ENCODE data around the gene LBR. TPM values are rescaled to one million over a fixed set of nuclear protein-coding genes. Genes with fewer than 3 reads are reported as not detected.

Gene LBR
- total RNA-seq, 1 donor from 2014 or later = 8.9 TPM

DNA sequence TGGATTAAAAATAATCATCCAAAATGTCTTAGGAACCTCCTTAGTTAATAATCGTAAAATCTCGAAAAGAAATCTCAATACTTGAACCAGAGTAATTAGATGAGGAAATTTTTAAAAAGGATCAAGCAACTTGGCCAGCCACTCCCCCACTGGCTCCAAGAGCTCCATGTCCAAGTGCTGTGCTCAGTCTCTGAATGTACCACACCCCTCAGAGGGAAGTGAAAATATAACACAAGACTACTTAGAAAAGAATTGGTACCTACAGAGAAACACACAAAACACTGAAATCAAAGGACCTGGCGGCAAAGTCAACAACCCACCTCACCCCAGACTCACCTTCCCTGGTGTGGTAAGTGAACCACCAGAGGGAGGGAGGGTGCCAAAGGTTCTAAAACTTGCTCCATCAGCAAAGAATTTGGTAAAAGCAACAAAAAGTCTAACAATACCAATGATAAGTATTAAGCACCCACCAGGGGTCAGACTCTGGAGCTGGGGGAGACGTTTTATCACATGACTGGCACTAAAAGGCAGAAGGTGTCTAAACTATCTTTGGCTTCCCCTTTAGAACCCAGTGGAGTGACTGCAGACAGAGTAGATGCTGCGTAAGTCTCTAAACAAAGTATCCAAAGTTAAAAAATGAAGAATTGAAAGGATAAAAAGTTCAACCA, 14.0 kb downstream of the LBR start:
- no peaks in the 10 kb centered on the region for H3K4me1 ChIP-seq
- TF ChIP-seq, protein P1, sequence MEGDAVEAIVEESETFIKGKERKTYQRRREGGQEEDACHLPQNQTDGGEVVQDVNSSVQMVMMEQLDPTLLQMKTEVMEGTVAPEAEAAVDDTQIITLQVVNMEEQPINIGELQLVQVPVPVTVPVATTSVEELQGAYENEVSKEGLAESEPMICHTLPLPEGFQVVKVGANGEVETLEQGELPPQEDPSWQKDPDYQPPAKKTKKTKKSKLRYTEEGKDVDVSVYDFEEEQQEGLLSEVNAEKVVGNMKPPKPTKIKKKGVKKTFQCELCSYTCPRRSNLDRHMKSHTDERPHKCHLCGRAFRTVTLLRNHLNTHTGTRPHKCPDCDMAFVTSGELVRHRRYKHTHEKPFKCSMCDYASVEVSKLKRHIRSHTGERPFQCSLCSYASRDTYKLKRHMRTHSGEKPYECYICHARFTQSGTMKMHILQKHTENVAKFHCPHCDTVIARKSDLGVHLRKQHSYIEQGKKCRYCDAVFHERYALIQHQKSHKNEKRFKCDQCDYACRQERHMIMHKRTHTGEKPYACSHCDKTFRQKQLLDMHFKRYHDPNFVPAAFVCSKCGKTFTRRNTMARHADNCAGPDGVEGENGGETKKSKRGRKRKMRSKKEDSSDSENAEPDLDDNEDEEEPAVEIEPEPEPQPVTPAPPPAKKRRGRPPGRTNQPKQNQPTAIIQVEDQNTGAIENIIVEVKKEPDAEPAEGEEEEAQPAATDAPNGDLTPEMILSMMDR (IDR thresholded peaks at IDR 0.05; ENCODE audit: borderline replicate concordance) = no peak
- intact Hi-C loops (cut with micrococcal nuclease) = no loop called here

DNA sequence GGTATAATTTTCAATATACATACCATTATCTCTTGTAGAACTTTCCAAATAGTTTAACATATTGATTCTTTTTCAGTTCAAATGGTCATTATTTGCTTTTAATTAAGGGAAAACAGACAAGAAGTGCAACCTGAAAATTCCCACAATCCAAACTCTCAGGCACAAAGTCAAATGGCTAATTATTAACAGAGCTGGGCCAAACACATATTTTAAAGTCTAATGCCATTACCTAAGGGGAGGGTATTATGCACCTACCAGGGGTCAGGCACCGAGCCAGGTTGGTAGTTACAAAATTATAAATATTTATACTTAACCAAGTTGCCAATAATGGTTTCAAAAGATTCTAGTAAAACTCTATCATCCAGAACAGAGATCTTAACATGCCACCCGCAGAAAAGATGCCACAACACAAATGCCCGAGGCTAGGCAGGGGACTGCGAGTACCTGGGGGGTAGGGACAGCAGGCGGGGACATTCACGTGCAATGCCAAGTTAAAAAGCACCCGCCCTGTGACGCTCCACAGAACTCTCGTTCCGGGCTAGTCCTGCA, 15.0 kb downstream of the LBR start:
- DNase-seq = no peak
- TF ChIP-seq, protein P1 (IDR thresholded peaks at IDR 0.05; ENCODE audit: borderline replicate concordance) = no peak
- Histone ChIP-seq H3K27ac (replicated peaks) (no peak overlapping the region), H3K27me3 (ENCODE audit: low read depth) (no peaks in the 10 kb centered on the region), H3K4me1 (no peaks in the 10 kb centered on the region), H3K36me3 (peaks cover 73% of the 10 kb centered on the region), H3K9me3 (replicated peaks) (no peaks in the 10 kb centered on the region), H3K4me3 (no peak overlapping the region)
- intact Hi-C loops (cut with micrococcal nuclease) = no loop called here

More for the DNA sequence above, 14.0 kb downstream of the LBR start:
- Histone ChIP-seq H3K4me3 (no peak overlapping the region), H3K27ac (replicated peaks) (no peak overlapping the region), H3K27me3 (ENCODE audit: low read depth) (no peaks in the 10 kb centered on the region), H3K9me3 (replicated peaks) (no peaks in the 10 kb centered on the region), H3K36me3 (peaks cover 83% of the 10 kb centered on the region)
- DNase-seq = no peak

DNA sequence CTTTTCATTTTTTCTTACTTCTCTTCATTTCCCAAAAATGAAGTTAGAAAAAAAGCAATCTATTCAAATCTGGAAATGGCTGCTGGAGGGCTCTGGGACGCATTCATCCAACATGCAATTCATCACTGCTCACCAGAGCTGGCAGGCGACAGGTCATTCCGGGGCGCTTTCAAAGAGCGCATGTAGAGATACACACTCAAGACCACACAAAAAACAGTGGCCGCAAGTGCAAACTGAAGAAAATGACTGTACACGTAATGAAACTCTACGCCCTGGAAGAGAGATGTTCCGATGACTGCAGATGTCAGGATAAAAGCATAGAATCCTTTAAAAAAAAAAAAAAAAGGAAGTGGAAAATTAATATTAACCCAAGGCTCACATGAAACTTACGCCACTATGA, 15.5 kb downstream of the LBR start:
- no peak overlapping the region for H3K4me3 ChIP-seq
- H3K27me3 ChIP-seq (ENCODE audit: low read depth) = no peaks in the 10 kb centered on the region
- no peaks in the 10 kb centered on the region for H3K9me3 ChIP-seq (replicated peaks)
- no peak overlapping the region for H3K27ac ChIP-seq (replicated peaks)
- peaks cover 68% of the 10 kb centered on the region for H3K36me3 ChIP-seq
- TF ChIP-seq, protein P1 (IDR thresholded peaks at IDR 0.05; ENCODE audit: borderline replicate concordance) = no peak
- intact Hi-C loops (cut with micrococcal nuclease) = no loop called here
- DNase-seq = no peak
- H3K4me1 ChIP-seq = no peaks in the 10 kb centered on the region

DNA sequence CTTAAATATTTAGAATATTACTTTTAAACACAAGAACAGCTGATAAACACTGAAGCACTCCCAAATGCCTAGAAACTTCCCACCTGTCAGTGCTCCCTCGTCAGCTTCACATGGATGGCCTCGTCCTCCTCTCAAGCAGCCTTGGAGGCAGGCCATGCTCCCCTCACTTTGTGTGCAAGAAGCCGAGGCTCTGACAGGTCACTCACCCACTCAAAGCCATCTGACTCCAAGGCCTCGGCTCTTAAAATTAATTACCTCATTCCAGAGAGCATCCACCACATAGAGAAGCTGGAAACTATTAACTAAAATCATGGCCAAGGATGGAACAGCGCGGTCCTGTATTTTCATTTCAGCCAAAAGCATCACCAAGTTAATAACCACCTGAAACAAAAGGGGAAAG, 17.8 kb downstream of the LBR start:
- intact Hi-C loops (cut with micrococcal nuclease) = no loop called here
- H3K36me3 ChIP-seq = peaks cover 67% of the 10 kb centered on the region
- H3K27ac ChIP-seq (replicated peaks) = no peak overlapping the region
- TF ChIP-seq, protein P1 (IDR thresholded peaks at IDR 0.05; ENCODE audit: borderline replicate concordance) = no peak
- H3K4me1 ChIP-seq = no peaks in the 10 kb centered on the region
- H3K4me3 ChIP-seq = no peak overlapping the region
- DNase-seq = no peak
- no peaks in the 10 kb centered on the region for H3K27me3 ChIP-seq (ENCODE audit: low read depth)
- no peaks in the 10 kb centered on the region for H3K9me3 ChIP-seq (replicated peaks)

DNA sequence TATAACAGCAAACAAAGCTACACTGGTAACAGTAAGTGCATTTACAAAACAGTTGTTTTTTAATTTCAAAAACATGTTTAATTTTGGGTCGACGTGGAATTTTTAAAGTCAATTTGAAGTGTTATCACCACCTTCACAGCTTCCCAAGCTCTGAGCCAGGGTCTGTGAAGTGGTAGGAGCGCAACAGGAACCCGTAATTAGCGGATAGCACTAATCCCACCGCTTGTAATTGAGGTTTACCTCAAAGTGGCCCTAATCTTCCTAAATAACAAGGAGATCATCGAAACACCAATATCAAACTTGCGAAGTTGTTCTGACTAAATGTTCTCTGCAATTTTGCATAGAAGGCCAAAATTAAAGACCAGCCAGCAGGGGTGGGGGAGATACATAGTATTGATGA, 18.8 kb downstream of the LBR start:
- Histone ChIP-seq H3K4me1 (no peaks in the 10 kb centered on the region), H3K4me3 (no peak overlapping the region), H3K27me3 (ENCODE audit: low read depth) (no peaks in the 10 kb centered on the region), H3K27ac (replicated peaks) (no peak overlapping the region), H3K9me3 (replicated peaks) (no peaks in the 10 kb centered on the region), H3K36me3 (peaks cover 65% of the 10 kb centered on the region)
- intact Hi-C loops (cut with micrococcal nuclease) = no loop called here
- TF ChIP-seq, protein P1 (IDR thresholded peaks at IDR 0.05; ENCODE audit: borderline replicate concordance) = no peak
- no peak for DNase-seq

Data from left ventricle myocardium inferior (tissue), 1 donor.